Upper lobe of right lung (tissue), 1 donor: ENCODE data around the gene PLEKHB2. TPM values are rescaled to one million over a fixed set of nuclear protein-coding genes. Genes with fewer than 3 reads are reported as not detected.

Source experiments
- ATAC-seq: fragments of 200-7000 bp; cut with Tn5 transposase; one replicate; pipeline ENCODE4 v1.9.1; 2020; ENCODE audit warnings: mild to moderate bottlenecking, moderate library complexity
- DNase-seq: peaks from one replicate; pipeline ENCODE4 v3.0.0-alpha.2; 2020
- H3K27ac ChIP-seq: fragments of 200-600 bp; one replicate; pipeline ENCODE4 v1.8.0; 2022
- H3K27me3 ChIP-seq: fragments of 200-600 bp; one replicate; pipeline ENCODE4 v1.8.0; 2022; ENCODE audit warnings: mild to moderate bottlenecking
- H3K36me3 ChIP-seq: fragments of 200-600 bp; one replicate; pipeline ENCODE4 v1.8.0; 2022
- H3K4me1 ChIP-seq: fragments of 200-600 bp; one replicate; pipeline ENCODE4 v1.8.0; 2022
- H3K4me3 ChIP-seq: fragments of 200-600 bp; one replicate; pipeline ENCODE4 v1.8.0; 2022; ENCODE audit warnings: mild to moderate bottlenecking
- H3K9me3 ChIP-seq: fragments of 200-600 bp; one replicate; pipeline ENCODE4 v1.8.0; 2022
- CTCF ChIP-seq: fragments of 200-600 bp; IDR thresholded peaks from one replicate; pipeline ENCODE4 v1.8.0; 2022; ENCODE audit warnings: antibody characterized with exemption
- intact Hi-C: fragments of 100-400 bp; cut with DNase I; formaldehyde crosslinking; loops from one replicate; pipeline ENCODE4 v1.11.0; 2022
- total RNA-seq: library from RNA; stranded (reverse); fragmentation: NEBNext Ultra II Directional; extraction: Animal tissue kit (Norgen Biotek cat#: 25700); gene quantifications from one replicate; pipeline ENCODE4 v1.2.1, GENCODE V29; 2021
- donor health status: DM: no; HTN: yes; CAD: no; lungs with severe emphysema.

The PLEKHB2 gene
- total RNA-seq, 1 donor from 2014 or later, result 73.9 TPM

DNA sequence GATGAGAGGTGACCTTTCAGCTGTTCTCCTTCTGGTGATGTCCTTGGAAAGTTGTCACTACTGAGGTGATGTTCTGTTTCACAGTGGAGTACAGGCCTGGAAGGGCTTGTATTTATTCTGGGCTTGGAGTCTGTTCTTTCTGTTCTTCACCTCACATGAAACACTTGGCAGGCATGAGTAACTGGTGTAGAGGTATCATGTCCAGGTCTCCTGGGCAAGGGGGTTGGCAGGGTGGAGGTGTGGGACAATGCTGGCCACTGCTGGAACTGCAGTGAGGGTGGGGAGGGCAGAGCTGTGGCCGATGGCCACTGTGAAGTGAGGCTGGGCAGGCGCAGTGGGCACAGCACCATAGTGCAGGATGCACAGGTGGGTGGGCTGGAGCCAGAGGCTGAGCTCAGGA is 35.4 kb downstream of the PLEKHB2 start:
- no peak for ATAC-seq
- no peak overlapping the region for H3K4me3 ChIP-seq
- no peak for DNase-seq
- H3K27me3 ChIP-seq, result no peaks in the 10 kb centered on the region
- peaks cover 73% of the 10 kb centered on the region for H3K36me3 ChIP-seq
- no peaks in the 10 kb centered on the region for H3K4me1 ChIP-seq
- intact Hi-C loops, result no loop called here
- no peak overlapping the region for H3K27ac ChIP-seq
- H3K9me3 ChIP-seq, result no peaks in the 10 kb centered on the region
- TF ChIP-seq CTCF, result no peak

GRCh38 chr2:131142849-131143248 is 37.7 kb downstream of the PLEKHB2 start:
- TF ChIP-seq CTCF, result no peak
- H3K27me3 ChIP-seq, result no peaks in the 10 kb centered on the region
- intact Hi-C loops, result no loop called here
- H3K27ac ChIP-seq, result no peak overlapping the region
- H3K4me1 ChIP-seq, result no peaks in the 10 kb centered on the region
- H3K4me3 ChIP-seq, result no peak overlapping the region
- H3K36me3 ChIP-seq, result peaks cover 79% of the 10 kb centered on the region
- no peaks in the 10 kb centered on the region for H3K9me3 ChIP-seq
- ATAC-seq (no peak), DNase-seq (no peak)

- no peak for ATAC-seq
- Histone ChIP-seq H3K27me3 (no peaks in the 10 kb centered on the region), H3K36me3 (peaks cover 85% of the 10 kb centered on the region), H3K4me3 (no peak overlapping the region), H3K4me1 (no peaks in the 10 kb centered on the region), H3K27ac (no peak overlapping the region), H3K9me3 (no peaks in the 10 kb centered on the region)
- no peak for DNase-seq
- TF ChIP-seq CTCF, result no peak
- intact Hi-C loops, result no loop called here
These were observed 38.7 kb downstream of the PLEKHB2 start for GRCh38 chr2:131143803-131144202.

- H3K9me3 ChIP-seq, result no peaks in the 10 kb centered on the region
- TF ChIP-seq CTCF, result no peak
- peaks cover 85% of the 10 kb centered on the region for H3K36me3 ChIP-seq
- DNase-seq, result no peak
- H3K4me3 ChIP-seq, result no peak overlapping the region
- no peaks in the 10 kb centered on the region for H3K27me3 ChIP-seq
- intact Hi-C loops, result no loop called here
- no peak overlapping the region for H3K27ac ChIP-seq
- H3K4me1 ChIP-seq, result no peaks in the 10 kb centered on the region
- no peak for ATAC-seq
These were observed 39.9 kb downstream of the PLEKHB2 start for GRCh38 chr2:131145040-131145439.

DNA sequence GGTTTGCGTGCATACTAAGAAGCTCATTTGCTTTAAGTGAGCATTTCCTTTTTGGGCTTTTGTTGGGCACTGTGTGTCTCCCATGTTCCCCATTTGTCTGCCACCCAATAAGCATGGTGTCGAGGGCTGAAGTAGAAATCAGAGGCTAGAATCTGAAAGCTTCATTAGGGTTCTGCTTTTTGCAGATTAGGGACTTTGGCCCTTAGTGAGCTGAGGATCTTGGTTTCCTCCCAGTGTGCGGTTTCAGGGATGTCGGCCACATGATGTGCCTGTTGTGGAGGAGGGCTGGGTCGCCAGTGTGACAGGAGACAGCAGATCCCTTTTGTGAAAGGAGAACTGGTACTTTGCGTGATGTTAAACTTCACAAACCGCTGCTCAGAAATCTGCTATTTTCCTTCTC is 41.1 kb downstream of the PLEKHB2 start:
- Histone ChIP-seq H3K36me3 (peaks cover 76% of the 10 kb centered on the region), H3K27ac (no peak overlapping the region), H3K9me3 (no peaks in the 10 kb centered on the region), H3K4me1 (no peaks in the 10 kb centered on the region), H3K27me3 (no peaks in the 10 kb centered on the region), H3K4me3 (no peak overlapping the region)
- DNase-seq (no peak), ATAC-seq (peak; percentile 84)
- no peak for TF ChIP-seq CTCF
- intact Hi-C loops, result no loop called here

DNA sequence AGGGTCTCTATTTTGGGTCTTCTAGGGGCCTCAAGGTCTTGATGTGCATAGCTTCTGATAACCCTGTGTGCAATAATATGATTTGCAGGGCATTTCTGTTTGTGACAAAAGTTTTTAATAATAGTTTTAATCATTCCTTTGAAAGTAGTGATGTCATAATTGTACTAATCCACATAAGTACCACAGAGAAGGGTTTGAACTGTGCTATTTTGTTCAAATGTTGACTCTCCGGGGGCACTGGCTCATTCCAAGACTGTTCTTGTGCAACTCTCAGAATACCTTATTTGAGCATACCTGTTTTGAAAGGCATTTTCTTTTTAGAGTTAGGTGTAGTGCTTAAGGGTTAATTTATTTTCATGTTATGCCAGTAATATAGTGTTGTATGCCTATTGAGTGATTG is 41.6 kb downstream of the PLEKHB2 start:
- no peak for TF ChIP-seq CTCF
- Histone ChIP-seq H3K27ac (no peak overlapping the region), H3K27me3 (no peaks in the 10 kb centered on the region), H3K9me3 (no peaks in the 10 kb centered on the region), H3K4me1 (no peaks in the 10 kb centered on the region), H3K4me3 (no peak overlapping the region), H3K36me3 (peaks cover 70% of the 10 kb centered on the region)
- intact Hi-C loops, result no loop called here
- no peak for DNase-seq
- peak; percentile 56 for ATAC-seq
